ENCODE data around the gene PKMYT1.
"Not testable (repeated sequence)": the region's sequence is repeated elsewhere in the genome, so short reads cannot be mapped to it uniquely, and the experiment has no call there.

The PKMYT1 gene

GRCh38 chr16:2960183-2961010 lies 19.8 kb downstream of the PKMYT1 start:
- no peak for DNase-seq (ENCODE audit: low read depth in 2 of 2)

GRCh38 chr16:2959206-2959605 lies 21.0 kb downstream of the PKMYT1 start:
- no peak for DNase-seq (ENCODE audit: low read depth in 2 of 2)

- no peak for DNase-seq (ENCODE audit: low read depth in 2 of 2)
Observed at GRCh38 chr16:2956579-2956956, 23.7 kb downstream of the PKMYT1 start.

GRCh38 chr16:2955779-2956578 lies 24.3 kb downstream of the PKMYT1 start:
- DNase-seq (ENCODE audit: low read depth in 2 of 2) = no peak

GRCh38 chr16:2955438-2955778 lies 24.8 kb downstream of the PKMYT1 start:
- no peak for DNase-seq (ENCODE audit: low read depth in 2 of 2)

- no peak for DNase-seq (ENCODE audit: low read depth in 2 of 2)
Observed at GRCh38 chr16:2954656-2955381, 25.4 kb downstream of the PKMYT1 start.

- no peak for DNase-seq (ENCODE audit: low read depth in 2 of 2)
Observed at GRCh38 chr16:2953706-2954627, 26.3 kb downstream of the PKMYT1 start.

GRCh38 chr16:2952679-2953078 lies 27.6 kb downstream of the PKMYT1 start:
- no peak for DNase-seq (ENCODE audit: low read depth in 2 of 2)

- DNase-seq (ENCODE audit: low read depth in 2 of 2) = no peak
Observed at GRCh38 chr16:2950773-2951172, 29.5 kb downstream of the PKMYT1 start.

- no peak for DNase-seq (ENCODE audit: low read depth in 2 of 2)
Observed at GRCh38 chr16:2950353-2950724, 29.9 kb downstream of the PKMYT1 start.

- DNase-seq (ENCODE audit: low read depth in 2 of 2) = no peak
Observed at GRCh38 chr16:2949705-2950352, 30.4 kb downstream of the PKMYT1 start.

- DNase-seq (ENCODE audit: low read depth in 2 of 2) = no peak
Observed at GRCh38 chr16:2948807-2949704, 31.2 kb downstream of the PKMYT1 start.

- no peak for DNase-seq (ENCODE audit: low read depth in 2 of 2)
Observed at GRCh38 chr16:2946649-2947048, 33.6 kb downstream of the PKMYT1 start.

GRCh38 chr16:2943716-2944115 lies 36.5 kb downstream of the PKMYT1 start:
- not testable (repeated sequence) for DNase-seq (ENCODE audit: low read depth in 2 of 2)

GRCh38 chr16:2942045-2942444 lies 38.2 kb downstream of the PKMYT1 start:
- DNase-seq (ENCODE audit: low read depth in 2 of 2) = no peak

- no peak for DNase-seq (ENCODE audit: low read depth in 2 of 2)
Observed at GRCh38 chr16:2939968-2940367, 40.3 kb downstream of the PKMYT1 start.

GRCh38 chr16:2938206-2938605 lies 42.0 kb downstream of the PKMYT1 start:
- no peak for DNase-seq (ENCODE audit: low read depth in 2 of 2)

GRCh38 chr16:2937170-2937569 lies 43.1 kb downstream of the PKMYT1 start:
- no peak for DNase-seq (ENCODE audit: low read depth in 2 of 2)

- no peak for DNase-seq (ENCODE audit: low read depth in 2 of 2)
Observed at GRCh38 chr16:2936436-2937011, 43.7 kb downstream of the PKMYT1 start.

GRCh38 chr16:2934450-2934849 lies 45.8 kb downstream of the PKMYT1 start:
- no peak for DNase-seq (ENCODE audit: low read depth in 2 of 2)

Data from stimulated activated CD8-positive, alpha-beta memory T cell treated with anti-CD3 and anti-CD28 coated beads, Interleukin-7, amount 100 ng/mL, for 4 hours (primary cell).